Left hindlimb (tissue), 1 donor: ENCODE measurements around the gene ATOX1.

ENCODE experiments used
- DNase-seq: peaks from one replicate; pipeline ENCODE4 v3.0.0-alpha.2; 2018

The ATOX1 gene

GRCh38 chr5:151766975-151767374 is 8.5 kb upstream of the ATOX1 start:
- no peak for DNase-seq

- DNase-seq: no peak
Measured at GRCh38 chr5:151764801-151765200, 6.4 kb upstream of the ATOX1 start.

- no peak for DNase-seq
Measured at GRCh38 chr5:151758141-151758429, 346 bp downstream of the ATOX1 start.

- no peak for DNase-seq
Measured at GRCh38 chr5:151757233-151758140, 944 bp downstream of the ATOX1 start.

- no peak for DNase-seq
Measured at GRCh38 chr5:151755383-151755782, 3.0 kb downstream of the ATOX1 start.

GRCh38 chr5:151751593-151751992 is 6.8 kb downstream of the ATOX1 start:
- DNase-seq: no peak

GRCh38 chr5:151751091-151751490 is 7.3 kb downstream of the ATOX1 start:
- DNase-seq: no peak

- DNase-seq: no peak
Measured at GRCh38 chr5:151750121-151750520, 8.3 kb downstream of the ATOX1 start.

GRCh38 chr5:151745071-151745705 is 13.2 kb downstream of the ATOX1 start:
- no peak for DNase-seq

GRCh38 chr5:151743530-151743929 is 14.9 kb downstream of the ATOX1 start:
- DNase-seq: no peak

GRCh38 chr5:151742870-151743294 is 15.5 kb downstream of the ATOX1 start:
- DNase-seq: peak; percentile 75

GRCh38 chr5:151741678-151742423 is 16.6 kb downstream of the ATOX1 start:
- DNase-seq: no peak

GRCh38 chr5:151740958-151741373 is 17.5 kb downstream of the ATOX1 start:
- DNase-seq: no peak

- peak; percentile 91 for DNase-seq
Measured at GRCh38 chr5:151740336-151740942, 18.0 kb downstream of the ATOX1 start.

- no peak for DNase-seq
Measured at GRCh38 chr5:151739939-151740335, 18.5 kb downstream of the ATOX1 start.

GRCh38 chr5:151739395-151739794 is 19.0 kb downstream of the ATOX1 start:
- peak; percentile 41 for DNase-seq

- no peak for DNase-seq
Measured at GRCh38 chr5:151738125-151738848, 20.1 kb downstream of the ATOX1 start.

GRCh38 chr5:151737431-151737830 is 21.0 kb downstream of the ATOX1 start:
- no peak for DNase-seq

GRCh38 chr5:151735646-151736045 is 22.8 kb downstream of the ATOX1 start:
- DNase-seq: peak; percentile 41

- DNase-seq: no peak
Measured at GRCh38 chr5:151734064-151734408, 24.4 kb downstream of the ATOX1 start.

- DNase-seq: no peak
Measured at GRCh38 chr5:151733358-151734063, 24.9 kb downstream of the ATOX1 start.

- no peak for DNase-seq
Measured at GRCh38 chr5:151730381-151730780, 28.1 kb downstream of the ATOX1 start.
